GM12874 (cell line): ENCODE measurements around the gene CELA2B.

ENCODE experiments used
- CTCF ChIP-seq: IDR thresholded peaks from 2 replicates; pipeline ENCODE4 v1.5.1; 2011; ENCODE audit warnings: low read depth, mild to moderate bottlenecking, control low read depth, low read length, moderate library complexity; ENCODE audit not compliant: insufficient read depth

The CELA2B gene

GRCh38 chr1:15489052-15489736 lies 13.3 kb downstream of the CELA2B start:
- no peak for TF ChIP-seq CTCF

- TF ChIP-seq CTCF, result no peak
These were observed 16.7 kb downstream of the CELA2B start for GRCh38 chr1:15492596-15492995.

- no peak for TF ChIP-seq CTCF
These were observed 18.0 kb downstream of the CELA2B start for GRCh38 chr1:15493869-15494390.

GRCh38 chr1:15500184-15501178 lies 24.6 kb downstream of the CELA2B start:
- no peak for TF ChIP-seq CTCF

GRCh38 chr1:15501208-15502032 lies 25.5 kb downstream of the CELA2B start:
- peak; percentile 77 for TF ChIP-seq CTCF

- no peak for TF ChIP-seq CTCF
These were observed 28.5 kb downstream of the CELA2B start for GRCh38 chr1:15504436-15504835.
